ENCODE data around the gene CAMK2D. TPM values are rescaled to one million over a fixed set of nuclear protein-coding genes. Genes with fewer than 3 reads are reported as not detected.

The CAMK2D gene
- total and polyA plus RNA-seq, 2 experiments from 2014 or later = 4.9 to 14.6 TPM

- TF ChIP-seq ZNF462 (CRISPR knock-in tag; IDR thresholded peaks at IDR 0.05) = no peak
These were observed 352.4 kb downstream of the CAMK2D start (continued) for GRCh38 chr4:113409181-113409580.

- H3K79me2 ChIP-seq (replicated peaks; ENCODE audit: insufficient read depth) = no peaks in the 10 kb centered on the region
- H3K9me2 ChIP-seq (ENCODE audit: insufficient read depth) = peaks cover 12% of the 10 kb centered on the region; the same call in 1 of the 2 replicates
- no peaks in the 10 kb centered on the region for H3K36me3 ChIP-seq (ENCODE audit: insufficient read depth)
- no peak overlapping the region for H3K27ac Mint-ChIP-seq
- H3K27me3 Mint-ChIP-seq (ENCODE audit: insufficient read depth, low read depth, poor library complexity) = no peaks in the 10 kb centered on the region
- H2AFZ ChIP-seq = no peak overlapping the region
- DNase-seq (ENCODE audit: low spot score) = peak; percentile 65
- H3K27ac ChIP-seq (ENCODE audit: low read depth) = no peak overlapping the region
- no peaks in the 10 kb centered on the region for H3F3A ChIP-seq (replicated peaks; ENCODE audit: low read depth)
- peaks cover 12% of the 10 kb centered on the region for H3K4me1 Mint-ChIP-seq
- no peaks in the 10 kb centered on the region for H3K36me3 Mint-ChIP-seq (ENCODE audit: low read depth)
- no peak overlapping the region for H3K4me2 ChIP-seq
- H3K27me3 ChIP-seq (ENCODE audit: insufficient read depth) = no peaks in the 10 kb centered on the region
- no peaks in the 10 kb centered on the region for H4K20me1 ChIP-seq (replicated peaks; ENCODE audit: insufficient read depth)
- H3K4me3 Mint-ChIP-seq = no peak overlapping the region
- no peak overlapping the region for H3K4me3 ChIP-seq
- TF ChIP-seq CTCF (conservative IDR thresholded peaks at IDR 0.05; ENCODE audit: low read depth in 2 of 2) = 0 out of 4 replicates have a peak, but pooled peaks of 1 of the 2 experiments have one; percentile 7
- TF ChIP-seq NANOG (IDR thresholded peaks at IDR 0.05; ENCODE audit: borderline replicate concordance) = no peak
- no peak for TF ChIP-seq STAT1 (IDR thresholded peaks at IDR 0.05; ENCODE audit: unreplicated experiment)
- no peaks in the 10 kb centered on the region for H3K4me1 ChIP-seq (ENCODE audit: insufficient read depth)
- peak; percentile 98 for ATAC-seq
- no peaks in the 10 kb centered on the region; the same call in 2 of the 3 replicates for H3K9me3 Mint-ChIP-seq
These were observed 354.1 kb downstream of the CAMK2D start for GRCh38 chr4:113407409-113407808.
